HG02884 (cell line): ENCODE data around the gene PTEN.
"Not testable (repeated sequence)": the region's sequence is repeated elsewhere in the genome, so short reads cannot be mapped to it uniquely, and the experiment has no call there.

Source experiments
- ATAC-seq: cut with Tn5 transposase; IDR thresholded peaks from one replicate; pipeline ENCODE4 v1.9.1; 2021; ENCODE audit warnings: mild to moderate bottlenecking, moderate library complexity; ENCODE audit not compliant: unreplicated experiment

The PTEN gene

DNA sequence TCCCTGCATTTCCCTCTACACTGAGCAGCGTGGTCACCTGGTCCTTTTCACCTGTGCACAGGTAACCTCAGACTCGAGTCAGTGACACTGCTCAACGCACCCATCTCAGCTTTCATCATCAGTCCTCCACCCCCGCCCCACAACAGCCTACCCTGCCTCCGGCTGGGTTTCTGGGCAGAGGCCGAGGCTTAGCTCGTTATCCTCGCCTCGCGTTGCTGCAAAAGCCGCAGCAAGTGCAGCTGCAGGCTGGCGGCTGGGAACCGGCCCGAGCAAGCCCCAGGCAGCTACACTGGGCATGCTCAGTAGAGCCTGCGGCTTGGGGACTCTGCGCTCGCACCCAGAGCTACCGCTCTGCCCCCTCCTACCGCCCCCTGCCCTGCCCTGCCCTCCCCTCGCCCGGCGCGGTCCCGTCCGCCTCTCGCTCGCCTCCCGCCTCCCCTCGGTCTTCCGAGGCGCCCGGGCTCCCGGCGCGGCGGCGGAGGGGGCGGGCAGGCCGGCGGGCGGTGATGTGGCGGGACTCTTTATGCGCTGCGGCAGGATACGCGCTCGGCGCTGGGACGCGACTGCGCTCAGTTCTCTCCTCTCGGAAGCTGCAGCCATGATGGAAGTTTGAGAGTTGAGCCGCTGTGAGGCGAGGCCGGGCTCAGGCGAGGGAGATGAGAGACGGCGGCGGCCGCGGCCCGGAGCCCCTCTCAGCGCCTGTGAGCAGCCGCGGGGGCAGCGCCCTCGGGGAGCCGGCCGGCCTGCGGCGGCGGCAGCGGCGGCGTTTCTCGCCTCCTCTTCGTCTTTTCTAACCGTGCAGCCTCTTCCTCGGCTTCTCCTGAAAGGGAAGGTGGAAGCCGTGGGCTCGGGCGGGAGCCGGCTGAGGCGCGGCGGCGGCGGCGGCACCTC, at the start of gene PTEN, which contains the start of gene KLLN:
TSS of gene PTEN (plus strand) at position 573 of the 891 bp plus-strand sequence. CDS start 845 bp downstream, outside the sequence.
TSS of gene KLLN (minus strand) at position 481 of the 891 bp plus-strand sequence. CDS start 1,046 bp downstream, outside the sequence.
- peak; percentile 32 for ATAC-seq

DNA sequence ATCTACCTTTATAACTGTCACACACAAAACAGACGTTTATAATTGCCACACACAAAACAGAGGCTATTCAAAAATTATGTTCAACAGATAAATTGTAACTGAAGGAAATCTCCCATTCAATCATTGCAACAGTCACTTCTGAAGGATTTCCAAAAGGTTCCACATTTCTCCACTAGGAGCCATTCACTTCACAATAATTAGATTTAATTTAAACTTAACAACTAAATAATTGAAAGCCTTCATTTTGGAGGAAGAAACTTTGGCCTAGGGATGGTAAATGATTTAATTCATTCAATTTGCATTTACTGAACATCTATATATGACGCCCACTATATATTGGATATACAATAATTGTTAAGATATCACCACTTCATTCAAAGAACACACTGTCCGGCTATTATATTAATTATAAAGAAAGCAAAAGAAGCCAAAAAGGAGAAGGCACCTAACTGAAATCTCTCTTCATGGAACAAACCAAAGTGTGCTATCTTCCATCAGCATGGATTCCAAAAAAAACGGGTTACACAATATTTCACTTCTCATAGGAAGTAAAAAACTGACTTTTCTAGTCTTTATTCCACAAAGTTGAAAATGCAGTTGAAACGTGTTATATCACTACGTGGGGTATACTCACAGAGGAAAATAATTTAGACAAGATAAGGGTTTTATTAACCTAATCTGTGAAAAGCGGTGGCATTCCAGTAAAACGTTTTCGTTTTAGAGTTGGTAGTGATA, 47.1 kb upstream of the PTEN start:
- ATAC-seq = no peak

- no peak for ATAC-seq
These were observed 46.4 kb upstream of the PTEN start for GRCh38 chr10:87816898-87817608.

- ATAC-seq = peak; percentile 68
These were observed 45.6 kb upstream of the PTEN start, which contains the start of gene ATAD1 for GRCh38 chr10:87817609-87818504. Gene ATAD1, minus strand, starts transcription at chr10:87818226. Its CDS starts 3,627 bp downstream, at chr10:87814599.

DNA sequence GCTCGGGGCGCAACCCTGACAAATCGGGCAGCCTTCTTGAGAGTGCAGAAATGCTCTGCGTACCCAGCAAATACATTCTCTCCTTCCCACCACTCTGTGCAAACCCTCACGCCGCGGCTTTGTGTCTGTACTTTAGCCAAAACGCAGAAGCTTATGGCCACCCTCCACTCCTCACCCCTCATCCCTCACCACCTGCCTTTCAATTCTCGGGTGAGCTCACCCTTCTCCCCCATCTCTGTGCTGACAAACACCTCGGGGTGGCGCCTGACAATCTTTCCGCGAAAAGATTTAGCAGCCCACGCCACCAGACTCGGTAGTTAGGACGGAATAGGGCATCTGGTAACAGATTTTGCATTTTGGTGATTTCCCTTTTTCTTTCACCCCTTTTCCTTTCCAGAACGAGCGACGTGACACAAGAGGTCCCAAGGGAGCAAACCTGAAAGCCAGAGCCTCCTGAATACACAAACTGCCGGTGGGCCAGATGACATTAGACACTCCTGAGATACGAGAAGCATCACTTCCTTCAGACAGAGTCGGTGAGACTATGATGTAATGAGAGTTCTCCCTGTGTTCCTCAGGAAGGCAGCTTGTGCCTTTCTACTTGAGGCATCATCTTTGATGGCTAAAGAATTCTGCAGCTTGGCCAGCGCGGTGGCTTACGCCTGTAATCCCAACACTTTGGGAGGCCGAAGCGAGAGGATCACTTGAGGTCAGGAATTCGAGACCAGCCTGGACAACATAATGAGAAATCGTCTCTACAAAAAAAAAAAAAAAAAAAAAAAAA, 44.7 kb upstream of the PTEN start:
- ATAC-seq = peak; percentile 42

- ATAC-seq = no peak
These were observed 44.2 kb upstream of the PTEN start for GRCh38 chr10:87819289-87819585.

GRCh38 chr10:87826653-87827052, 36.8 kb upstream of the PTEN start:
- ATAC-seq = no peak

- ATAC-seq = no peak
These were observed 35.7 kb upstream of the PTEN start for GRCh38 chr10:87827681-87828080.

GRCh38 chr10:87829051-87829450, 34.4 kb upstream of the PTEN start:
- not testable (repeated sequence) for ATAC-seq

DNA sequence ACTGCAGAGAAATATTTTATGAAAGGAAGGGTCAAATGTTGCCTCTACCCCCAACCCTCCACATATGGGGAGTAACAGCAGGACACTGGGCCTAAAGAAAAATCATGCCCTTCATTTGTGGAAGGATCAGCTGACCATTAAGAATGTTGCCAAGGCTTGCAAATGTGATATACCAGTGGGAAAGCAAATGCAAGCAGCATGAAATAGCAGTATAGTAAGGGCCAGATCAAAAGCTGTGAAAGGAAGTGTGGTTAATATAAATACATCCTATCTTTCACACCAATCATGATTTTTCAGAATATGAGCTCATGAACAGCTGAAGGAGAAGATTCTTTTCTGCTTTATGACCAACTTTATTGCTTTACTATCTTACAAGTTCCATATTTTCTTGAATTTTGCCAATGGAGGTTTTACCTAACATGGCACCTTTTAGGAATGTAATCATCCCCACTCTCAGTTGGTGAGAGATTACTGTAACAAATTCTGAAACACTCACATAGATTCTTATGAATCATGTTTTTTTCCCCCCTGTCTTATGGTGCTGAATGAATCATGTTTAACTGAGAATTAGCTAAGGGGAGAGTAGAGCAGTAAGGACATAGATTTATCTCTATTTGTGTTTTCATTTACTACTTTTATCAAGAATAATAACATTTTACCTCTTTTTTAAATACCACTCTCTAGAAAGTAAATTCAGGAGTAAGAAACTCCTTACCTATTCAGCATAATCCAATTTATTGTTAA, 33.3 kb upstream of the PTEN start:
- no peak for ATAC-seq

GRCh38 chr10:87836098-87836497, 27.3 kb upstream of the PTEN start:
- ATAC-seq = no peak

DNA sequence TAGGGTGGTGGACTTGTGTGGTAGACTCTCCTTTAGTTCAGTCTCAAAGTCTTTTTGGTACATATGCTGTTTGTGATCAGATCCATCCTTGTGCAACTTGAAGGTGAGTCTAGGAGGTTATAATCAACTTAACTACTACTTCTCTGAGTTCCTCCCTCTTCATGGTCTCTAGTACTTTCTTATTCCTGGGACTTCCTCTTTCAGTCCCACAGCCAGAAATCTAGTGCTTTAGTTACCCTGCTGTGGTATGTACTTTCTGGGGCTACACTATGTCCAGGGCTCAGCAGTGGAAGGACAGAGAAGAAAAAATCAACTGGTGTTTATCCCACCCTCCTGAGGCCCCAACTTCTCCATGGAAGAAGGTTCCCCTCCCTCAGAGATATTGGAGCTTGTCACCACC, 26.0 kb upstream of the PTEN start:
- no peak for ATAC-seq

- no peak for ATAC-seq
These were observed 24.8 kb upstream of the PTEN start for GRCh38 chr10:87838650-87839049.

- ATAC-seq = no peak
These were observed 22.2 kb upstream of the PTEN start for GRCh38 chr10:87841186-87841585.

DNA sequence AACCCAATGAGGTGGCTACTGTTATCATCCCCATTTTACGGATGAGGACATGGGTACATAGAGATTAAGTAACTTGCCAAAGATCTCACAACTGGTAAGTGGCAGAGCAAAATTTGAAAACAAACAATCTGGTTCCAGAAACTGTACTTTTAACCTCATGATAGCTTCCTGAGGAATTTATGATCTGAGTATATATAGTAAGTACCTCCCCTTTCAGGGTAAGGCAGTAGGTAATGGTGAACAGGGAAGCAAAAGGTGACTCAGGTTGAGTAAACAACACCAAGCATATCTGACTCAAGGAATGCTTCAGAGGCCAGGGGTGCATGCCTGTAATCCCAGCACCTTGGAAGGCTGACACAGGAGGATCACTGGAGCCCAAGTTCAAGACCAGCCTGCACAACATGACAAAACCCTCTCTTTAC, 21.2 kb upstream of the PTEN start:
- no peak for ATAC-seq

GRCh38 chr10:87842776-87843497, 20.5 kb upstream of the PTEN start:
- ATAC-seq = no peak

- ATAC-seq = no peak
These were observed 19.7 kb upstream of the PTEN start for GRCh38 chr10:87843714-87844113.
